Mesothelial cell of epicardium (in vitro differentiated cells): Measurements from ENCODE around the gene FAM83D. TPM values are rescaled to one million over a fixed set of nuclear protein-coding genes. Genes with fewer than 3 reads are reported as not detected.

Experiments used
- DNase-seq, 2 experiments: peaks; one replicate each; pipeline ENCODE4 v3.0.0; 2021; ENCODE audit warnings: low spot score in 2 of 2; ENCODE audit not compliant: unreplicated experiment in 2 of 2
- H3K27ac Mint-ChIP-seq: 2 replicates; pipeline ENCODE4 v1.8.0; 2021; ENCODE audit warnings: mixed read lengths
- H3K27me3 Mint-ChIP-seq: 2 replicates; pipeline ENCODE4 v1.8.0; 2021; ENCODE audit warnings: low read depth, mixed read lengths
- H3K36me3 Mint-ChIP-seq: 2 replicates; pipeline ENCODE4 v1.8.0; 2021; ENCODE audit warnings: mixed read lengths
- H3K4me1 Mint-ChIP-seq: 2 replicates; pipeline ENCODE4 v1.8.0; 2021; ENCODE audit warnings: mixed read lengths
- H3K4me3 Mint-ChIP-seq: 2 replicates; pipeline ENCODE4 v1.8.0; 2021; ENCODE audit warnings: mild to moderate bottlenecking, moderate library complexity, mixed read lengths
- H3K9me3 Mint-ChIP-seq: 2 replicates; pipeline ENCODE4 v1.8.0; 2021; ENCODE audit warnings: mixed read lengths
- total RNA-seq: library from RNA; stranded (reverse); gene quantifications from 3 replicates; pipeline ENCODE4 v1.2.1, GENCODE V29; 2021
- TF ChIP-seq, protein P1 (sequence below): fragments of 200-600 bp; sonication (generic); IDR thresholded peaks from one replicate; pipeline ENCODE4 v1.5.0; 2021; ENCODE audit warnings: antibody characterized with exemption; ENCODE audit not compliant: unreplicated experiment

FAM83D gene
- total RNA-seq, 1 donor from 2014 or later: 11.5 TPM

DNA sequence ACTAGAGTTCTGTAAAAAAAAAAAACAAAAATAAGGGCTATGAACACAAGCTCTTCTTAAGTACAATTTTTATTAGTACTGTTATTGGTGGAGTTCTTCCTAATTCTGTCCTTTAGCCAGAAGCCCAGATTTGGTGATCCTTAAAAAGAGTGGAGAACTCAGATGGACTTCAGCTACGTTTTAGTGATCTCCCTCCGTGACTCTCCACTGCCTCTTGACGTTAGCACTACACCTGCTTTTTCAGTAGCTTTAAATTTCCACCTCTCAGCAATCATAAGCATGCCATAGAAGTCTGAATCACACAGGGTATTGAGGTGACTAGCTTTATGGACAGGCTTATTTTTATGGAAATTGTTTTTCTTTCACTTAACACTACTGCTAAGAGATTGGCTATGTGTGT lies 53.6 kb downstream of the FAM83D start:
- no peak overlapping the region for H3K27ac Mint-ChIP-seq
- TF ChIP-seq, protein P1, sequence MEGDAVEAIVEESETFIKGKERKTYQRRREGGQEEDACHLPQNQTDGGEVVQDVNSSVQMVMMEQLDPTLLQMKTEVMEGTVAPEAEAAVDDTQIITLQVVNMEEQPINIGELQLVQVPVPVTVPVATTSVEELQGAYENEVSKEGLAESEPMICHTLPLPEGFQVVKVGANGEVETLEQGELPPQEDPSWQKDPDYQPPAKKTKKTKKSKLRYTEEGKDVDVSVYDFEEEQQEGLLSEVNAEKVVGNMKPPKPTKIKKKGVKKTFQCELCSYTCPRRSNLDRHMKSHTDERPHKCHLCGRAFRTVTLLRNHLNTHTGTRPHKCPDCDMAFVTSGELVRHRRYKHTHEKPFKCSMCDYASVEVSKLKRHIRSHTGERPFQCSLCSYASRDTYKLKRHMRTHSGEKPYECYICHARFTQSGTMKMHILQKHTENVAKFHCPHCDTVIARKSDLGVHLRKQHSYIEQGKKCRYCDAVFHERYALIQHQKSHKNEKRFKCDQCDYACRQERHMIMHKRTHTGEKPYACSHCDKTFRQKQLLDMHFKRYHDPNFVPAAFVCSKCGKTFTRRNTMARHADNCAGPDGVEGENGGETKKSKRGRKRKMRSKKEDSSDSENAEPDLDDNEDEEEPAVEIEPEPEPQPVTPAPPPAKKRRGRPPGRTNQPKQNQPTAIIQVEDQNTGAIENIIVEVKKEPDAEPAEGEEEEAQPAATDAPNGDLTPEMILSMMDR: no peak
- H3K9me3 Mint-ChIP-seq: no peaks in the 10 kb centered on the region
- no peak overlapping the region for H3K4me3 Mint-ChIP-seq
- DNase-seq: no peak
- H3K27me3 Mint-ChIP-seq: no peaks in the 10 kb centered on the region
- H3K36me3 Mint-ChIP-seq: peaks cover 9% of the 10 kb centered on the region
- H3K4me1 Mint-ChIP-seq: peaks cover 6% of the 10 kb centered on the region

DNA sequence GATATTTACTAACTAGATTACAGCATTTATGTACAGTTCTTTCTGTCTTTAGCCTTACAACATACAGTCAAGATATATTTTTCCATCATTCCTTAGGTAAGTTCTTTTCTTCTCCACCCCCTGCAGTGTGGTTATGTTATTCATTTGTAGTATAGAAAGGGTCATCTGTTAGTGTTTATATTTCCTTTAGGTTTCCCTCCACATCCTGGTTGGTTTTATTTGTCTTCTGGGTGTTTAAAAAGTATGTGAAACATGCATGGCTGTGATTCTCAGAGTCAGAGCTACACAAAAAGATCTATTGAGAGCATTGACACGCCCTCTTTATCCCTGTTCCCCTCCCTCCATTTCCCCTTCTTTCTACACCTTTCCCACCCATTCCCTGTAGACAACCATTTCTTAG lies 56.1 kb downstream of the FAM83D start:
- TF ChIP-seq, protein P1: no peak
- H3K27ac Mint-ChIP-seq: peak overlapping the region; percentile 28
- H3K4me3 Mint-ChIP-seq: no peak overlapping the region
- H3K36me3 Mint-ChIP-seq: peaks cover 10% of the 10 kb centered on the region
- H3K4me1 Mint-ChIP-seq: peaks cover 6% of the 10 kb centered on the region
- H3K9me3 Mint-ChIP-seq: no peaks in the 10 kb centered on the region
- H3K27me3 Mint-ChIP-seq: no peaks in the 10 kb centered on the region
- no peak for DNase-seq

DNA sequence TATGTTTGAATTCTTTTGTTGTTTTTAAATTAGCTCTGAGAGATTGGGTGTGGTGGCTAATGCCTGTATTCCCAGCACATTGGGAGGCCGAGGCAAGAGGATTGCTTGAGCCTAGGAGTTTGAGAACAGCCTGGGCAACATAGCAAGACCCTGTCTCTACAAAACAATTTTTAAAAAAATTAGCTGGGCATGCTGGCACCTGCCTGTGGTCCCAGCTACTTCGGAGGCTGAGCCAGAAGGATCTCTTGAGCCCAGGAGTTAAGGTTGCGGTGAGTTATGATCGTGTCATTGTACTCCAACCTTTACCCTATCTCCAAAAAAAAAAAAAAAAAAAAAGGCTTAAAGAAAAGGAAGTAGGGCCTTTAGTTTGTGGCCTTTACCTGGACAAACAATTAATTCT lies 58.8 kb downstream of the FAM83D start:
- peaks cover 6% of the 10 kb centered on the region for H3K4me1 Mint-ChIP-seq
- no peak for DNase-seq

DNA sequence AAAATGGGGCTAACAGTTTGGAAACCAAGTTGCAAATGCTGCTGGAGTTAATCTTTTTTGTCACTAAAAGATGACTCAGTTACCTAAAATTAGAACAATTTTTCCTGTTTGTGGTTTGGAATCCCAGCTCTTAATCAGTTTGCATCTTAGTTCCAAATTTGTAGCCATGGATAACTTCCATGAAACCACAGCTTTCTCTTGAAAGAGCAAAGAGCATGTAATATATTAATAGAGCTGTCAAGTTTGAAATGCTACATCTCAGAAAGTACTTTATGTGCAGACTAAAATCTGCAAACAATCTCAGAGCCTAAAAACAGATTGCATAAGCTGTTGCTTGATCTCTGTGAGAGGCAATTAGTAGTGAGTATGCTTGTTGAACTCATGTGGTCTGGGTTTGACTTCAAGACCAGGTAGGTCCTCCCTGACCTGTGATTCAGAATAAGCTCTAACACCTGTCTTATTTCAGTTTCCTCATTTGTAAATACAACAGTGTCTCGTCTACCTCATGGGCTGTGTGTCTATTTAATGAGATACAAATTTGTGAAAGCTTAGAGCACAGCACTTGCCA lies 59.5 kb downstream of the FAM83D start:
- peaks cover 3% of the 10 kb centered on the region for H3K9me3 Mint-ChIP-seq
- H3K4me3 Mint-ChIP-seq: no peak overlapping the region
- H3K27ac Mint-ChIP-seq: peak overlapping the region; percentile 12
- TF ChIP-seq, protein P1: no peak
- H3K4me1 Mint-ChIP-seq: peaks cover 6% of the 10 kb centered on the region
- peaks cover 27% of the 10 kb centered on the region for H3K36me3 Mint-ChIP-seq
- no peak for DNase-seq
- no peaks in the 10 kb centered on the region for H3K27me3 Mint-ChIP-seq

More for the DNA sequence above, 58.8 kb downstream of the FAM83D start:
- Mint-ChIP-seq H3K4me3 (no peak overlapping the region), H3K36me3 (peaks cover 26% of the 10 kb centered on the region), H3K27me3 (no peaks in the 10 kb centered on the region), H3K27ac (no peak overlapping the region), H3K9me3 (peaks cover 2% of the 10 kb centered on the region)
- TF ChIP-seq, protein P1: no peak

DNA sequence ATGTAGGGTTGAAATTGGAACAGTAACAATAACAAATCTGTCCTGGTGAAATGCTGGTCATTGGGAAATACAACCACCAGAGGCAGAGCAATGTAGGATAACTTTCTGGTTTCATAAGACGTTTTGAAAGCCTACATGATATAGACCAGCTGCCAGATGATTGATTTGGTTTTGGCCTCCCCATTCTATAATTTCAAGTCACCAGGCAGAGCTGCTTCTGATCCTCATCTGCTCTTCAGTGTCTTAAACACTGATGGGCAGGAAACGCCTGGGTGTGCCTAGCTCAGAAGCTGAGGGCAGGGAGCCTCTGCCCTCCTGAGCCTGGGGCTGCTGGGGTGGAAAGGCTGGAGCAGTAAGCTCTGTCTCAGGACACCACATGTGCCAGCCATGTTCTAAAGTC lies 60.4 kb downstream of the FAM83D start:
- Mint-ChIP-seq H3K4me1 (peaks cover 6% of the 10 kb centered on the region), H3K36me3 (peaks cover 27% of the 10 kb centered on the region), H3K27ac (no peak overlapping the region), H3K9me3 (peaks cover 3% of the 10 kb centered on the region), H3K27me3 (no peaks in the 10 kb centered on the region), H3K4me3 (no peak overlapping the region)
- no peak for DNase-seq
- TF ChIP-seq, protein P1: no peak

DNA sequence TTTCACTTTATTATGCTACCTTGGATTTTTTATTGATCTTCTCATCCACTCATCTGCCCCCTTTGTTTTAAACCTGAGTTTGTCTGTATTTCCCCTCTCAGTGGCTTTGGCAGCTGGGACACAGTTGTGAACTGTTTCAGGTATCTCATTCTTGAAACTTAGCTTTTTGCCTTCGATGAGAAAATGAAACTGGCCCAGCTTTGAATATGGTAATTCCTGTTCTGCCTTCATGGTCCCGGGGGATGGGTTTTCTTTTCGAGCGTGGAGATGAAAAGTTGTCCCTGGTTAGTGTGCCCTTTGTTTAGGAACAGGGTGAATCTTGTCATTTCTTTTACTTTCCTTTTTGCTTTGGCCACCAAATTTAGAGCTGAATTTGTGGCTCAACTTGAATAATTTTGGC lies 61.6 kb downstream of the FAM83D start:
- Mint-ChIP-seq H3K27ac (no peak overlapping the region), H3K4me1 (no peaks in the 10 kb centered on the region), H3K27me3 (no peaks in the 10 kb centered on the region), H3K36me3 (peaks cover 23% of the 10 kb centered on the region), H3K4me3 (no peak overlapping the region), H3K9me3 (peaks cover 3% of the 10 kb centered on the region)
- TF ChIP-seq, protein P1: no peak
- DNase-seq: no peak
